H1 (cell line): Measurements from ENCODE around the gene SLC16A5. TPM values are rescaled to one million over a fixed set of nuclear protein-coding genes. Genes with fewer than 3 reads are reported as not detected.

Experiments used
- CTCF ChIA-PET: fragments of 300-600 bp; sonication (Branson Sonifier 250); formaldehyde crosslinking; loops from one replicate; lab custom pipeline; 2021; ENCODE audit not compliant: partially characterized antibody; lab: Charles Lee
- POLR2A ChIA-PET: fragments of 300-600 bp; sonication (Branson Sonifier 250); formaldehyde crosslinking; loops from one replicate; lab custom pipeline; 2021; ENCODE audit warnings: inconsistent platforms; ENCODE audit not compliant: partially characterized antibody; lab: Charles Lee
- DNase-seq, 2 experiments: peaks; one replicate each; pipeline versions ENCODE4 v3.0.0 to v3.0.0-alpha.2; 2010 to 2022; ENCODE audit warnings: low spot score in 2 of 2, low read depth in 1 of 2, mixed read lengths in 1 of 2
- FAIRE-seq: peaks from 2 replicates; lab custom pipeline; 2011; peaks lifted over from hg19 to GRCh38; lab: Jason Lieb, UNC
- H2AFZ ChIP-seq: 2 replicates; pipeline ENCODE4 v1.8.1; 2012; ENCODE audit warnings: low read length, inconsistent platforms
- H2AK5ac ChIP-seq: 2 replicates; pipeline ENCODE4 v1.6.1; 2013; ENCODE audit warnings: low read depth, low read length
- H2BK120ac ChIP-seq: replicated peaks from 2 replicates; pipeline ENCODE3; 2013; ENCODE audit warnings: low read depth, low read length, inconsistent platforms
- H2BK12ac ChIP-seq: 2 replicates; pipeline ENCODE4 v1.6.1; 2013; ENCODE audit warnings: low read depth, low read length
- H2BK15ac ChIP-seq: 2 replicates; pipeline ENCODE4 v1.6.1; 2013; ENCODE audit warnings: low read length
- H2BK20ac ChIP-seq: 2 replicates; pipeline ENCODE4 v1.6.1; 2013; ENCODE audit warnings: low read length
- H2BK5ac ChIP-seq: 2 replicates; pipeline ENCODE4 v1.6.1; 2013; ENCODE audit warnings: low read depth, low read length
- H3K14ac ChIP-seq: 2 replicates; pipeline ENCODE4 v1.6.1; 2013; ENCODE audit warnings: inconsistent platforms; ENCODE audit not compliant: insufficient read length
- H3K18ac ChIP-seq: 2 replicates; pipeline ENCODE4 v1.6.1; 2013; ENCODE audit warnings: low read length; ENCODE audit errors: extremely low read depth
- H3K23ac ChIP-seq: 2 replicates; pipeline ENCODE4 v1.6.1; 2013; ENCODE audit warnings: inconsistent platforms; ENCODE audit not compliant: insufficient read length
- H3K23me2 ChIP-seq: 2 replicates; pipeline ENCODE4 v1.6.1; 2013; ENCODE audit warnings: low read depth, low read length
- H3K27ac ChIP-seq: 2 replicates; pipeline ENCODE4 v1.6.1; 2011; ENCODE audit warnings: low read depth, low read length, inconsistent platforms
- H3K27me3 ChIP-seq, 4 experiments: replicated peaks in 1 of 4; 1 replicate in 1 of 4; 2 replicates in 3 of 4; pipeline versions ENCODE4 v1.6.1 to v1.8.1; 2011 to 2013; ENCODE audit warnings: low read length in 3 of 4, mild to moderate bottlenecking in 3 of 4, inconsistent platforms in 2 of 4, mixed read lengths in 2 of 4, moderate library complexity in 1 of 4; ENCODE audit not compliant: control insufficient read depth in 3 of 4, insufficient read depth in 3 of 4; ENCODE audit errors: extremely low read depth in 1 of 4
- H3K36me3 ChIP-seq, 4 experiments: 2 replicates each; pipeline versions ENCODE4 v1.6.1 to v1.8.1; 2011 to 2013; ENCODE audit warnings: mild to moderate bottlenecking in 4 of 4, low read length in 3 of 4, moderate library complexity in 2 of 4, control low read depth in 1 of 4, inconsistent platforms in 1 of 4; ENCODE audit not compliant: insufficient read depth in 4 of 4, control insufficient read depth in 2 of 4
- H3K4ac ChIP-seq: replicated peaks from 2 replicates; pipeline ENCODE3; 2013; ENCODE audit warnings: low read length, low read depth, mixed read lengths, inconsistent platforms; ENCODE audit not compliant: insufficient read length
- H3K4me1 ChIP-seq, 4 experiments: replicated peaks in 1 of 4; 1 replicate in 1 of 4; 2 replicates in 3 of 4; pipeline versions ENCODE4 v1.6.1 to v1.8.1; 2011 to 2013; ENCODE audit warnings: low read length in 3 of 4, inconsistent platforms in 2 of 4, mixed read lengths in 1 of 4; ENCODE audit not compliant: insufficient read depth in 4 of 4, control insufficient read depth in 3 of 4
- H3K4me2 ChIP-seq, 2 experiments: 2 replicates each; pipeline versions ENCODE4 v1.6.1 to v1.8.1; 2011 to 2013; ENCODE audit warnings: low read depth in 2 of 2, low read length in 2 of 2, control low read depth in 1 of 2, inconsistent platforms in 1 of 2, mild to moderate bottlenecking in 1 of 2; ENCODE audit not compliant: insufficient read depth in 1 of 2
- H3K4me3 ChIP-seq, 4 experiments: fragments of 200-600, 300-600 bp in 1 of 4; sonication (generic), shearing (Covaris generic), sonication (Bioruptor Twin) in 1 of 4; 2 replicates each; pipeline versions ENCODE4 v1.5.1 to v1.8.1; 2011 to 2016; ENCODE audit warnings: low read length in 4 of 4, low read depth in 3 of 4, control low read depth in 2 of 4, inconsistent platforms in 2 of 4, mild to moderate bottlenecking in 2 of 4, mixed read lengths in 1 of 4, moderate library complexity in 1 of 4; ENCODE audit not compliant: insufficient read depth in 2 of 4; ENCODE audit errors: extremely low read depth in 1 of 4
- H3K56ac ChIP-seq: replicated peaks from 2 replicates; pipeline ENCODE3; 2013; ENCODE audit warnings: low read depth, mild to moderate bottlenecking, mixed read lengths, low read length, inconsistent platforms; ENCODE audit not compliant: insufficient read length
- H3K79me1 ChIP-seq: 2 replicates; pipeline ENCODE4 v1.6.1; 2013; ENCODE audit warnings: low read depth, low read length, control low read depth
- H3K79me2 ChIP-seq, 2 experiments: 2 replicates each; pipeline versions ENCODE4 v1.6.1 to v1.8.1; 2012 to 2013; ENCODE audit warnings: low read length in 2 of 2, mild to moderate bottlenecking in 2 of 2, inconsistent platforms in 1 of 2; ENCODE audit not compliant: insufficient read depth in 2 of 2, control insufficient read depth in 1 of 2
- H3K9ac ChIP-seq, 4 experiments: replicated peaks in 1 of 4; 1 replicate in 1 of 4; 2 replicates in 3 of 4; pipeline versions ENCODE4 v1.6.1 to v1.8.1; 2011 to 2013; ENCODE audit warnings: low read depth in 3 of 4, low read length in 3 of 4, control low read depth in 2 of 4, mild to moderate bottlenecking in 2 of 4, moderate library complexity in 2 of 4, inconsistent platforms in 1 of 4; ENCODE audit errors: extremely low read depth in 1 of 4
- H3K9me3 ChIP-seq, 2 experiments: 2 replicates each; pipeline versions ENCODE4 v1.6.1 to v1.8.1; 2012 to 2013; ENCODE audit warnings: mild to moderate bottlenecking in 2 of 2, moderate library complexity in 2 of 2, control low read depth in 1 of 2, inconsistent platforms in 1 of 2, low read depth in 1 of 2, low read length in 1 of 2, mixed read lengths in 1 of 2; ENCODE audit not compliant: insufficient read depth in 2 of 2
- H4K20me1 ChIP-seq, 2 experiments: replicated peaks in 1 of 2; 2 replicates each; pipeline versions ENCODE3 to v1.8.1; 2011 to 2013; ENCODE audit warnings: inconsistent platforms in 2 of 2, low read length in 2 of 2, mild to moderate bottlenecking in 1 of 2; ENCODE audit not compliant: insufficient read depth in 2 of 2, control insufficient read depth in 1 of 2
- H4K5ac ChIP-seq: 2 replicates; pipeline ENCODE4 v1.6.1; 2013; ENCODE audit warnings: low read length, low read depth, mixed read lengths, inconsistent platforms; ENCODE audit not compliant: insufficient read length
- H4K8ac ChIP-seq: 2 replicates; pipeline ENCODE4 v1.8.0; 2013; ENCODE audit warnings: mild to moderate bottlenecking, moderate library complexity, low read length, inconsistent platforms; ENCODE audit not compliant: insufficient read depth; ENCODE audit errors: extremely low read depth
- H4K91ac ChIP-seq: replicated peaks from 2 replicates; pipeline ENCODE3; 2013; ENCODE audit warnings: low read length, mixed read lengths, inconsistent platforms; ENCODE audit not compliant: insufficient read length
- BACH1 ChIP-seq: IDR thresholded peaks from 2 replicates; pipeline ENCODE4 v1.6.1; 2012; ENCODE audit warnings: low read length, improper control_type of control experiment
- BRCA1 ChIP-seq: IDR thresholded peaks from 2 replicates; pipeline ENCODE4 v1.6.1; 2012; ENCODE audit warnings: low read depth, low read length, improper control_type of control experiment
- CHD2 ChIP-seq: IDR thresholded peaks from 2 replicates; pipeline ENCODE4 v1.6.1; 2012; ENCODE audit warnings: low read length, improper control_type of control experiment
- FOSL1 ChIP-seq: IDR thresholded peaks from 2 replicates; pipeline ENCODE4 v1.6.1; 2011; ENCODE audit warnings: mild to moderate bottlenecking, low read depth, low read length, moderate library complexity; ENCODE audit not compliant: insufficient read depth
- GTF2F1 ChIP-seq: IDR thresholded peaks from 2 replicates; pipeline ENCODE4 v1.6.1; 2012; ENCODE audit warnings: low read depth, low read length, improper control_type of control experiment, borderline replicate concordance
- KDM4A ChIP-seq: IDR thresholded peaks from one replicate; pipeline ENCODE4 v1.7.1; 2012; ENCODE audit warnings: low read depth, mild to moderate bottlenecking, moderate library complexity, low read length, inconsistent platforms; ENCODE audit not compliant: severe bottlenecking
- KDM5A ChIP-seq: fragments of 200-600 bp; IDR thresholded peaks from 2 replicates; pipeline ENCODE4 v1.7.1; 2012; ENCODE audit warnings: mild to moderate bottlenecking, low read length, inconsistent platforms, mixed read lengths
- MAFK ChIP-seq: IDR thresholded peaks from 2 replicates; pipeline ENCODE4 v1.6.1; 2012; ENCODE audit warnings: low read depth, mild to moderate bottlenecking, improper control_type of control experiment, low read length
- SP1 ChIP-seq: IDR thresholded peaks from 2 replicates; pipeline ENCODE4 v1.6.1; 2011; ENCODE audit warnings: low read depth, low read length
- SP4 ChIP-seq: IDR thresholded peaks from 2 replicates; pipeline ENCODE4 v1.6.1; 2012; ENCODE audit warnings: low read length, inconsistent platforms
- WGBS, 2 experiments: shearing (Covaris generic) in 1 of 2; methylation state at CpG; one replicate each; pipeline versions ENCODE4 v1.1.6 to v1.1.7; 2013 to 2015; ENCODE audit warnings: low lambda C conversion rate in 2 of 2, mixed read lengths in 2 of 2, inconsistent platforms in 1 of 2, low coverage in 1 of 2, missing lambda C conversion rate in 1 of 2; ENCODE audit not compliant: insufficient replicate concordance in 2 of 2, insufficient coverage in 1 of 2, insufficient read length in 1 of 2; ENCODE audit errors: extremely low coverage in 1 of 2, missing lambda C conversion rate in 1 of 2; 5-methylcytosine and 5-hydroxymethylcytosine counted together
- polyA plus RNA-seq, 7 experiments: library from polyadenylated mRNA; depleted of rRNA in 3 of 7; stranded (reverse) in 5 of 7; unstranded in 2 of 7; fragments of >200 nt in 5 of 7; fragments of 200-250 nt in 2 of 7; gene quantifications; 1 replicate in 5 of 7; 2 replicates in 1 of 7; 4 replicates in 1 of 7; pipeline versions ENCODE4 v1.2.1 to v1.2.3, GENCODE V29; 2011 to 2013; ENCODE audit warnings: missing spikeins in 2 of 7, mixed read lengths in 2 of 7
- total RNA-seq: library from RNA; stranded (reverse); fragmentation: NEBNext Ultra II Directional; extraction: Animal tissue kit (Norgen Biotek cat#: 25700); gene quantifications from 2 replicates; pipeline ENCODE4 v1.2.1, GENCODE V29; 2021
- TF ChIP-seq, protein P1 (sequence below): IDR thresholded peaks from 2 replicates; pipeline ENCODE4 v1.6.1; 2012; ENCODE audit warnings: inconsistent platforms
- TF ChIP-seq, protein P2 (sequence below): IDR thresholded peaks from 2 replicates; pipeline ENCODE4 v1.6.1; 2011; ENCODE audit warnings: low read length, improper control_type of control experiment

The SLC16A5 gene
- total and polyA plus RNA-seq, 2 of the 8 experiments (the other 6 are each of a cell fraction or from before 2014, with no cell fraction given): 17.1 to 34.7 TPM

DNA sequence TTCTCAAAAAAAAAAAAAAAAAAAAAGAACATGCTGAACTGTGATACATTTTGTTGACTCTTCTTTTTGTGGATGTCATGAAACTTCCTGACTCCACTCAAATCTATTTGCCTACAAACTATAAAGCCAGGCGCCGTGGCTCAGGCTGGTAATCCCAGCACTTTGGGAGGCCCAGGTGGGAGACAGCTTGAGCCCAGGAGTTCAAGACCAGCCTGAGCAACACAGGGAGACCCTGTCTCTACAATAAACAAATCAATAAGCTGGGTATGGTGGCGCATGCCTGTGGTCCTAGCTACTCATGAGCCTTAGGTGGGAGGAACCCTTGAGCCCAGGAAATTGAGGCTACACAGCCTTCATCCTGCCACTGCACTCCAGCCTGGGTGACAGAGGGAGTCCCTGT lies 45.2 kb downstream of the SLC16A5 start:
- Histone ChIP-seq H3K18ac (no peak overlapping the region; the same call in 1 of the 2 replicates), H2BK15ac (no peak overlapping the region), H4K20me1 (peaks cover 8 to 11% of the 10 kb centered on the region in 2 experiments), H4K91ac (no peak overlapping the region), H2AFZ (no peak overlapping the region), H3K4ac (no peak overlapping the region), H3K9ac (no peak overlapping the region), H2BK5ac (no peak overlapping the region), H3K36me3 (peaks cover 2 to 33% (median 16%) of the 10 kb centered on the region in 4 experiments), H4K8ac (no peak overlapping the region; the same call in 1 of the 2 replicates), H3K9me3 (no peaks in the 10 kb centered on the region), H3K4me2 (no peak overlapping the region), H3K79me1 (no peaks in the 10 kb centered on the region), H3K4me1 (peaks cover 0 to 5% (median 4%) of the 10 kb centered on the region in 4 experiments; a peak in 5 of 7 replicates), H2BK120ac (no peak overlapping the region), H3K23ac (no peak overlapping the region), H3K79me2 (peaks cover 0 to 9% of the 10 kb centered on the region in 2 experiments; a peak in 1 of 4 replicates), H3K14ac (no peak overlapping the region), H3K27me3 (no peaks in the 10 kb centered on the region), H3K23me2 (peaks cover 3% of the 10 kb centered on the region; the same call in 1 of the 2 replicates), H3K4me3 (no peak overlapping the region), H2AK5ac (no peak overlapping the region), H2BK12ac (no peak overlapping the region), H3K56ac (no peak overlapping the region), H2BK20ac (no peak overlapping the region), H4K5ac (no peak overlapping the region), H3K27ac (no peak overlapping the region)
- 87% methylated on average over 3 of the region's 3 CpGs; no CpG with 5 or more reads in 1 of the 2 experiments for WGBS, 2 experiments
- FAIRE-seq (no peak), DNase-seq (no peak)
- ChIA-PET CTCF (interaction anchor here (1.0 to 12.9 kb wide), 10 partner anchors 11 to 107 kb away, joined by 3 to 239 read pairs (median 8); partner anchors contain the start of gene ARMC7), POLR2A (interaction anchor here (0.6 to 13.9 kb wide), 19 partner anchors 8 to 202 kb away, joined by 3 to 134 read pairs (median 5); partner anchors contain the start of genes JPT1 and NUP85)
- TF ChIP-seq GTF2F1: no peak
- no peak for TF ChIP-seq MAFK
- TF ChIP-seq BACH1: no peak
- no peak for TF ChIP-seq SP1
- TF ChIP-seq, protein P1, sequence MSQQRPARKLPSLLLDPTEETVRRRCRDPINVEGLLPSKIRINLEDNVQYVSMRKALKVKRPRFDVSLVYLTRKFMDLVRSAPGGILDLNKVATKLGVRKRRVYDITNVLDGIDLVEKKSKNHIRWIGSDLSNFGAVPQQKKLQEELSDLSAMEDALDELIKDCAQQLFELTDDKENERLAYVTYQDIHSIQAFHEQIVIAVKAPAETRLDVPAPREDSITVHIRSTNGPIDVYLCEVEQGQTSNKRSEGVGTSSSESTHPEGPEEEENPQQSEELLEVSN: no peak
- no peak for TF ChIP-seq KDM4A
- no peak for TF ChIP-seq SP4
- TF ChIP-seq, protein P2, sequence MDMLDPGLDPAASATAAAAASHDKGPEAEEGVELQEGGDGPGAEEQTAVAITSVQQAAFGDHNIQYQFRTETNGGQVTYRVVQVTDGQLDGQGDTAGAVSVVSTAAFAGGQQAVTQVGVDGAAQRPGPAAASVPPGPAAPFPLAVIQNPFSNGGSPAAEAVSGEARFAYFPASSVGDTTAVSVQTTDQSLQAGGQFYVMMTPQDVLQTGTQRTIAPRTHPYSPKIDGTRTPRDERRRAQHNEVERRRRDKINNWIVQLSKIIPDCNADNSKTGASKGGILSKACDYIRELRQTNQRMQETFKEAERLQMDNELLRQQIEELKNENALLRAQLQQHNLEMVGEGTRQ: no peak
- TF ChIP-seq BRCA1: no peak
- TF ChIP-seq CHD2: no peak
- no peak for TF ChIP-seq FOSL1
- no peak for TF ChIP-seq KDM5A
